Heart right ventricle (tissue), 16 donors: ENCODE results near the gene ILK. TPM values are rescaled to one million over a fixed set of nuclear protein-coding genes. Genes with fewer than 3 reads are reported as not detected.
A peak's percentile ranks its signal among the peaks of the same experiment; 100 is the strongest.

Source experiments
- ATAC-seq, 8 donors: fragments of 200-7000 bp; cut with Tn5 transposase; one replicate each; pipeline ENCODE4 v1.9.1; 2020; ENCODE audit warnings: mild to moderate bottlenecking in 8 of 8, moderate library complexity in 8 of 8, moderate number of reproducible peaks in 1 of 8
- DNase-seq, 2 donors: peaks; one replicate each; pipeline ENCODE4 v3.0.0-alpha.2; 2020
- H3K27ac ChIP-seq, 10 donors: fragments of 200-600 bp; sonication (generic) in 2 of 10; one replicate each; pipeline versions ENCODE4 v1.5.0 to v1.8.0; 2020 to 2022; ENCODE audit warnings: mild to moderate bottlenecking in 3 of 10
- H3K27me3 ChIP-seq, 7 donors: fragments of 200-600 bp; one replicate each; pipeline ENCODE4 v1.8.0; 2021 to 2022; ENCODE audit warnings: mild to moderate bottlenecking in 2 of 7
- H3K36me3 ChIP-seq, 9 donors: fragments of 200-600 bp; sonication (generic) in 1 of 9; one replicate each; pipeline versions ENCODE4 v1.5.0 to v1.8.0; 2020 to 2022; ENCODE audit warnings: mild to moderate bottlenecking in 2 of 9
- H3K4me1 ChIP-seq, 9 donors: fragments of 200-600 bp; sonication (generic) in 1 of 9; one replicate each; pipeline versions ENCODE4 v1.5.0 to v1.8.0; 2020 to 2022; ENCODE audit warnings: mild to moderate bottlenecking in 4 of 9
- H3K4me3 ChIP-seq, 10 donors: fragments of 200-600 bp; sonication (generic) in 2 of 10; one replicate each; pipeline versions ENCODE4 v1.5.0 to v1.8.0; 2020 to 2022; ENCODE audit warnings: mild to moderate bottlenecking in 7 of 10, moderate library complexity in 2 of 10
- H3K9me3 ChIP-seq, 11 donors: fragments of 200-600 bp in 10 of 11; sonication (generic) in 2 of 11; one replicate each; pipeline versions ENCODE4 v1.5.0 to v1.8.0; 2013 to 2022; ENCODE audit warnings: mild to moderate bottlenecking in 2 of 11, control low read depth in 1 of 11, moderate library complexity in 1 of 11
- WGBS, 2 donors: extraction: QIAGEN DNeasy Blood & Tissue Kit; methylation state at CpG; one replicate each; pipeline ENCODE4 v1.1.7; 2013; ENCODE audit warnings: inconsistent platforms in 1 of 2; 5-methylcytosine and 5-hydroxymethylcytosine counted together
- intact Hi-C, 10 donors: fragments of 100-400 bp; cut with DNase I; formaldehyde crosslinking; loops; one replicate each; pipeline versions ENCODE4 v1.11.1 to v1.14.2; 2022
- polyA plus RNA-seq, 2 donors: library from polyadenylated mRNA; stranded (reverse); fragments of 200-250 nt; gene quantifications; one replicate each; pipeline ENCODE4 v1.2.3, GENCODE V29; 2013
- total RNA-seq, 10 donors: library from RNA; stranded (reverse); fragmentation: NEBNext Ultra II Directional in 3 of 10; extraction: Animal tissue kit (Norgen Biotek cat#: 25700) in 3 of 10; gene quantifications; one replicate each; pipeline versions ENCODE4 v1.2.1 to v1.2.4, GENCODE V29; 2021 to 2023
- TF ChIP-seq, protein P1 (sequence below), 9 donors: fragments of 200-600 bp; sonication (generic) in 2 of 9; IDR thresholded peaks; one replicate each; pipeline versions ENCODE4 v1.5.0 to v1.8.0; 2021 to 2022; ENCODE audit warnings: antibody characterized with exemption in 9 of 9, mild to moderate bottlenecking in 5 of 9, moderate library complexity in 1 of 9
- donor health status: Arrhythmogenic right ventricular cardiomyopathy.
- donor health status: ischemic (EF 13 %, LVEDD 7.1; RV severe dilation, severe dysfunction).
- donor health status: healthy with polysubstance abuse.
- donor health status: DM: no; HTN: yes; CAD: no.
- donor health status: DM: no; HTN: no; CAD: no.
- donor health status: ischemic (EF 25% LVEDD 6.9; RV normal size, moderate dysfunction).
- donor health status: ischemic (EF 25% LVEDD 5.7; RV mildly dilated, moderate dysfunction).
- donor health status: healthy.
- donor health status: DM: yes; HTN: yes; CAD: no.
- donor health status: Ischemic cardiomyopathy.
- donor health status: ischemic (EF 35%, LVEDD 5.7; RV mildly dilated, moderate dysfunction).
- donor health status: nonischemic (EF 11% LVEDD 7.7; RV severe dilation, severe dysfunction).
- donor health status: DM: yes; HTN: yes; CAD: no.
- donor health status: PGD.
- donor health status: ischemic (EF 29% LVEDD 5.4; RV normal size, mild dysfunction).
- donor health status: nonischemic (EF 23%, LVEDD 6.1; RV moderate dilation, normal function).

Gene ILK
- total and polyA plus RNA-seq, 12 donors: 150 to 247 (median 214) TPM

DNA sequence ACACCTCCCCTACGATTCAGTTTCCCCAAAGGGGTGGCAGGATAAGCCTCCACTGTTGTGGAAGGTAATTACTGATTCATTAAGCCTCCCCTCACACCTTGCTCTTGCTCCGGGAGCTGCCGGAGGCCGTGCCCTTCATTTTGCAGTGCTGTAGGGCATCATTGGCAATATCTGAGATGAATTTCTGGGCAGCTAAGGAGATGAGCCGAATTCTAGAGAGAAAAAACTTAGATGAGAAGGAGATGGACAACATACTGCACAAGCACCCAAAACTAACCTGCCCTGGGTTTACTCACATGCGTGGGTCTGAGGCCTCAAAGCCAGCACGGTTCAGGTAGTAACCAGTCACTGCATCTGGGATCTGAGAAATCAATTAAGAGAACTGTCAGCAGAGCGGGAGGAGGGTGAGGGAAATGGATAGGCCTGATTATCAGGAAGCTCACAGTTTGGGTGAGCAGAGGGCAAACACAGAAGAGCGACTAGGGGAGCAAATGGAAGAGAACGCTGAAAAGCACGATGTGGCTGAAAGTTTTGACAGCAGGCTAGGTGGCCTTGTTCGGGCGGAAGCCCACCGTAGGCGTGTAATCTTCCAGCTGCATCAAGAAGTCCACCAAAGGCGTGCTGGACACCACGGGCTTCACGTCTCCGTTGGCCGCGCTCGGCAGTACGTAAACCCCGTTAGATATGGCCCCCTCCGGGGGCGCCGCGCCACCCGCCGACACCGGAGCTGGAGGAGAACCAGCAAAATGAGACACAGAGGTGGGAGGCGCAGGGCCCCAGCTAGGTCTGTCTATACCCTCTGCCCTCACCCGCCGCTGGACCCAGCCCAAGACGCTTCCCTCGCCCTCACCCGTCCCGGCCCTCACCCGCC is 7.8 kb downstream of the ILK start:
- Histone ChIP-seq H3K4me1 (peaks cover 11 to 67% (median 48%) of the 10 kb centered on the region in 9 donors), H3K27me3 (no peaks in the 10 kb centered on the region), H3K9me3 (no peaks in the 10 kb centered on the region), H3K4me3 (peak overlapping the region; percentile 57 to 82 (median 74)), H3K36me3 (peaks cover 3 to 74% (median 44%) of the 10 kb centered on the region in 9 donors), H3K27ac (peak overlapping the region; percentile 89 to 100 (median 98))
- intact Hi-C loops: loop anchor here in 3 of 10 donors (5.0 to 10.0 kb wide), 3 partner anchors 41 to 63 kb away; no protein-coding TSS in a partner anchor
- ATAC-seq (peak in 2 of 8 donors; percentile 0 to 21), DNase-seq (peak; percentile 43 to 52)
- 11 to 12% methylated on average over 39 of the region's 39 CpGs for WGBS, 2 donors
- TF ChIP-seq, protein P1, sequence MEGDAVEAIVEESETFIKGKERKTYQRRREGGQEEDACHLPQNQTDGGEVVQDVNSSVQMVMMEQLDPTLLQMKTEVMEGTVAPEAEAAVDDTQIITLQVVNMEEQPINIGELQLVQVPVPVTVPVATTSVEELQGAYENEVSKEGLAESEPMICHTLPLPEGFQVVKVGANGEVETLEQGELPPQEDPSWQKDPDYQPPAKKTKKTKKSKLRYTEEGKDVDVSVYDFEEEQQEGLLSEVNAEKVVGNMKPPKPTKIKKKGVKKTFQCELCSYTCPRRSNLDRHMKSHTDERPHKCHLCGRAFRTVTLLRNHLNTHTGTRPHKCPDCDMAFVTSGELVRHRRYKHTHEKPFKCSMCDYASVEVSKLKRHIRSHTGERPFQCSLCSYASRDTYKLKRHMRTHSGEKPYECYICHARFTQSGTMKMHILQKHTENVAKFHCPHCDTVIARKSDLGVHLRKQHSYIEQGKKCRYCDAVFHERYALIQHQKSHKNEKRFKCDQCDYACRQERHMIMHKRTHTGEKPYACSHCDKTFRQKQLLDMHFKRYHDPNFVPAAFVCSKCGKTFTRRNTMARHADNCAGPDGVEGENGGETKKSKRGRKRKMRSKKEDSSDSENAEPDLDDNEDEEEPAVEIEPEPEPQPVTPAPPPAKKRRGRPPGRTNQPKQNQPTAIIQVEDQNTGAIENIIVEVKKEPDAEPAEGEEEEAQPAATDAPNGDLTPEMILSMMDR (IDR thresholded peaks at IDR 0.05): no peak

DNA sequence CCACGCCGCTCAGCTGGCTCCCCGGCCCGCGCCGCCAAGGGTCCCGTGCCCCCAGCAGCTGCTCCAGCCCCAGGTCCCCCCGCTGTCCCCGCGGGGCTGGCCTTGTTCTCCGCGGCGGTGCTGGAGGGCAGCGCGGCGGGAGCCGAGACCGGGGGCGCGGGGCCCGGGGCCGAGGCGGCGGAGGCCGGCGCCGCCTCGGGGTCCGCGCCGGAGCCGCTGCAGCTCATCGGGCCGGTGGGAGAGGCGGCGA is 8.3 kb downstream of the ILK start:
- no peaks in the 10 kb centered on the region for H3K27me3 ChIP-seq
- peaks cover 11 to 64% (median 42%) of the 10 kb centered on the region in 9 donors for H3K4me1 ChIP-seq
- ATAC-seq: peak in 1 of 8 donors; percentile 0
- peak overlapping the region; percentile 89 to 100 (median 98) for H3K27ac ChIP-seq
- 1% methylated on average over 36 of the region's 36 CpGs for WGBS, 2 donors
- peaks cover 3 to 80% (median 44%) of the 10 kb centered on the region in 9 donors for H3K36me3 ChIP-seq
- no peak for DNase-seq
- intact Hi-C loops: loop anchor here in 4 of 10 donors (1.0 to 10.0 kb wide), 5 partner anchors 40 to 71 kb away; partner anchors contain the start of gene MRPL17 (in 3 of the 4)
- H3K9me3 ChIP-seq: no peaks in the 10 kb centered on the region
- H3K4me3 ChIP-seq: peak overlapping the region; percentile 57 to 82 (median 74)
- TF ChIP-seq, protein P1 (IDR thresholded peaks at IDR 0.05): no peak

DNA sequence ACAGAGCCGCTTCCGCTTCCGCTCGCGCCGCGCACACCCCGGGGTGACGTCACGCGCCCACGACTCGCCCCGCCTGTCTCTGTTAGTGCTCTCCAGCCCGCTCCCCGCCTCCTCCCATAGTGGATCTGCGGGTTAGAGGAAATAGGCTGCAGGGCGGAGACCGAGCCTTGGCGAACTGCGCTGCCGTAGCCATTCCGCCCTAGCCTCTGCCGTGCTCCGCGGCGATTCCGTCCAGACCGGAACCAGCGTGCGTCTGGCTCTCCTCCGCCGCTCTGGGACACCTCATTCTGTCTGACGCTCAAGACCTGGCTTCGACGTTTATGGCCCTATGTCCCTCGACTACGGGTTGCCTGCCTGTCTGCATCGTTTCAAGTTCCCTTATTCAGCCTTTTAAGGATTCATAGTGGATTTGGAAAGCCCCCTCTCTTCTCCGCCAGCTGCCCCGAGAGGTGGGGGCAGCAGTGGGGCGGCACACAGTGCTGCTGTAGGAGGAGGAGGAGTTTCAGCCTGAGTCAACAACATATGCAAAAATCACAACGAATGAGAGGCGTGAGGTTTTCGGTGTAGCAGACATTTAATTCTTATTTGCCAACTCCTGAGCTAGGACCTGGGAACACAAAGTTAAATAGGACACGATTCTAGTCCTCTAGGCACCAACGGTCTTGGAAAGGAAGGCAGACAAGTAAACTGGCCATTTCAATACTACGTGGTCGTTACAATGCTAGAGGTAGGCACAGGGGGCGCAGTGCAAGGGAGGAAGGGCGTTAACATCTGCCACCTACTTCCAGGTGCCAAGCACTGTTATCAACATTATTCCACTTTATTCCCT is 8.9 kb downstream of the ILK start, which contains the start of gene TAF10:
Gene TAF10 (minus strand): TSS at position 4 of the 829 bp plus-strand sequence. CDS start 27 bp downstream, outside the sequence.
- WGBS, 2 donors: 1% methylated on average over 51 of the region's 51 CpGs

More for the DNA sequence above, 8.9 kb downstream of the ILK start, which contains the start of gene TAF10:
- Histone ChIP-seq H3K27me3 (no peaks in the 10 kb centered on the region), H3K27ac (peak within 1 kb of the TSS; percentile 89 to 100 (median 98)), H3K36me3 (peaks cover 3 to 81% (median 44%) of the 10 kb centered on the region in 9 donors), H3K4me1 (peaks cover 10 to 64% (median 40%) of the 10 kb centered on the region in 9 donors), H3K9me3 (no peaks in the 10 kb centered on the region), H3K4me3 (peak within 1 kb of the TSS; percentile 57 to 82 (median 74))
- TF ChIP-seq, protein P1 (IDR thresholded peaks at IDR 0.05): peak in 7 of 9 donors; percentile 23 to 52 (median 40)
- DNase-seq (peak; percentile 98), ATAC-seq (peak; percentile 94 to 97 (median 96))
- intact Hi-C loops: loop anchor here in 4 of 10 donors (1.0 to 10.0 kb wide), 5 partner anchors 40 to 71 kb away; partner anchors contain the start of gene MRPL17 (in 3 of the 4)
